Measurements from ENCODE around the gene INTS1. TPM values are rescaled to one million over a fixed set of nuclear protein-coding genes. Genes with fewer than 3 reads are reported as not detected.

Gene INTS1
- 280 TPM for polyA plus RNA-seq (2012; ENCODE audit: insufficient read depth, insufficient read length, low read depth)

GRCh38 chr7:1503816-1504775, at the start of gene INTS1:
Gene INTS1, minus strand, starts transcription at chr7:1504389. Its CDS starts 429 bp downstream, at chr7:1503960.
- H3K36me3 ChIP-seq = peaks cover 23% of the 10 kb centered on the region
- peak within 1 kb of the TSS; percentile 93 for H3K4me3 ChIP-seq (ENCODE audit: low read depth, low read length)

DNA sequence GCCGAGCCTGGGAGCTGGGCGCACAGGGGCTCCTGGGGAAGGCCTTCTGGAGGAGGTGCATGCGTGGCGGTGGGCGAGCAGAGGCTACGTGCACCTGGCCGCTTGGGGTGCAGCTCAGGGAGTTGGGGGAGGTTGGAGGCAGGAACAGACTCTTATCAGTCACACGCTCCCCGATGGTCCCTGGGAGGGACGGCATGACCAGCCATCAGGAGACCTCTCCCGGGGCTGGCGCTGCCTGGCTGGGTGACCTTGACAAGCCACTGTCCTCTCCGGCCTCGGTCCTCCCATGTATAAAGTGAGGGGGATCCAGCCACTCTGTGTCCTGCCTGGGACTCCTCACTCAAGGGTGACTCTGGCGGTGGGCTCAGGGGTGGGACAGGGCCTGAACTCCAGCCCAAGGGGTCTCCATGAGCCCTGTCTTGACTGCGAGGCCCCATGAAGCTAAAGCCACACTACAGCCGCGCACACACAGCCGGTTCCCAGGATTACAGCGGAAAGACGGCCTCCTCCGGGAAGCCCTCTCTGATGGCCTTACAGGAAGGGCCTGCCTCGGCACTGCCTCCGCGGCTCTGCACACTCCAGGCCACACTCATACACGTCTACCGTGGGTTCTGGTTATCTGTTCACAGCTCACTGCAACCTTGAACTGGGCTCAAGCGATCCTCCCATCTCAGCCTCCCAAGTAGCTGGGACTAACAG, 49.5 kb upstream of the INTS1 start:
- no peaks in the 10 kb centered on the region for H3K36me3 ChIP-seq
- TF ChIP-seq CTCF (IDR thresholded peaks at IDR 0.05; ENCODE audit: low read depth, low read length) = no peak
- no peaks in the 10 kb centered on the region for H3K9me3 ChIP-seq
- DNase-seq = peak; percentile 13
- H3K4me3 ChIP-seq (ENCODE audit: low read depth, low read length) = no peak overlapping the region
- no peaks in the 10 kb centered on the region for H3K4me1 ChIP-seq
- H3K27me3 ChIP-seq = peaks cover 4% of the 10 kb centered on the region; the same call in 1 of the 2 replicates

More at GRCh38 chr7:1503816-1504775, at the start of gene INTS1:
- no peaks in the 10 kb centered on the region for H3K9me3 ChIP-seq
- peaks cover 2% of the 10 kb centered on the region; the same call in 1 of the 2 replicates for H3K4me1 ChIP-seq
- DNase-seq = peak; percentile 93
- H3K27me3 ChIP-seq = no peaks in the 10 kb centered on the region
- peak; percentile 60 for TF ChIP-seq CTCF (IDR thresholded peaks at IDR 0.05; ENCODE audit: low read depth, low read length)

DNA sequence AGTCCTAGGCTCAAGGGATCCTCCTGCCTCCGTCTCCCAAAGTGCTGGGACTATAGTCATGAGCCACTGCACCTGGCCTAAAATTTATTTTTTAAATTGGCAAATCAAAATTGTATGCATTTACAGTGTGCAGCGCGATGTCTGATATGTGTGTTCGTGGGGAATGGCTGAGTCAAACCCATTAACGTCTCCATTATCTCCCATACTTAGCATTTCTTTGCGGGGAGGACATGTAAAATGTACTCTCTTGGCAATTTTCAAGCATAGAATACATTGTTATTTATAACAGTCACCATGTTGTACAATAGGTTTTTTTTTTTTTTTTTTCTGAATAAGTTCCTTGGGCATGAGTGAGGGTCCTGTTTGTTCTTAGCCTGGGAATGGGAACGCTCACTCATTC, 48.0 kb upstream of the INTS1 start:
- no peaks in the 10 kb centered on the region for H3K9me3 ChIP-seq
- H3K36me3 ChIP-seq = no peaks in the 10 kb centered on the region
- no peaks in the 10 kb centered on the region for H3K4me1 ChIP-seq
- TF ChIP-seq CTCF (IDR thresholded peaks at IDR 0.05; ENCODE audit: low read depth, low read length) = no peak
- H3K4me3 ChIP-seq (ENCODE audit: low read depth, low read length) = no peak overlapping the region
- H3K27me3 ChIP-seq = peaks cover 4% of the 10 kb centered on the region; the same call in 1 of the 2 replicates
- no peak for DNase-seq

GRCh38 chr7:1550846-1551155, 46.6 kb upstream of the INTS1 start:
- Histone ChIP-seq H3K4me3 (ENCODE audit: low read depth, low read length) (no peak overlapping the region), H3K36me3 (no peaks in the 10 kb centered on the region), H3K27me3 (peaks cover 4% of the 10 kb centered on the region; the same call in 1 of the 2 replicates), H3K9me3 (no peaks in the 10 kb centered on the region), H3K4me1 (no peaks in the 10 kb centered on the region)
- no peak for DNase-seq
- TF ChIP-seq CTCF (IDR thresholded peaks at IDR 0.05; ENCODE audit: low read depth, low read length) = no peak

DNA sequence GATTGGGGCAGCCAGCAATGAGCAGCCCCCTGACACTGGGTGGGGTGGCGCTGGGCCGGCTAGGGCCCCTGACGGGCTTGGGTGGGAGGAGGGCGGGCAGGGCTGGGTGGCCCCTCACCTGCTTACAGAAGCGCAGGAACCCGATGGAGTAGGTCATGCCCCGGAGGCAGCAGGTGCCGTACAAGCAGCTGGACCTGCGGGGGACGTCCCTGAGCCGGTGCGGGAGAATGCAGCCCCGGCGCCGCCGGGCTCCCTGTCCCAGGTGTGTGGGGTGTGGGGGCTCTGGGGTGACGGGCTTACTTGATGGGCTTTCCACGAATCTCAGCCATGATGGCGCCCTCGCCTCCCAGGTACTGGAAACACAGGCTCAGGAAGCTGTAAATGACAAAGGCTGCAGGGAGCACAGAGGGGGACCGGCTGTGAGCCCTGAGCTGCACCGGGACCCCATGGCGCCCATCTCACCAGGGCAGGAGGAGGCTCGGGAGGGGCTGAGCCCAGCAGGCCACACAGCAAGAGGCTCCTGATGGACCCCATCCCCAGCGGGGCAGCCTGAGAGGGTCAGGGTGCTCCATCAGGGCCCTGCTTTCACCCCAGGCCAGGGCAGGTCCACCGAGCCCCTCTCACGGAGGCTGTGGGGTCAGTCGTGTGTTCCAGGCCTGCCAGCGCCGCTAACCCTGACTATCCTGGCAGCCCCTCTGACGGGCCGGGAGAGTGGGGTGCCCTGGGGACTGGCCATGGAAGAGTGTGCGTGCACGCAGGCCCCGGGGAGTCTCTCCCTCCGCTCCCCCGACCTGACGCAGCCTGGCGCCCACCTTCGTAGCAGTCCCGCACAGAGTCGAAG, 46.0 kb upstream of the INTS1 start:
- TF ChIP-seq CTCF (IDR thresholded peaks at IDR 0.05; ENCODE audit: low read depth, low read length) = no peak

More for the DNA sequence above, 46.0 kb upstream of the INTS1 start:
- Histone ChIP-seq H3K4me3 (ENCODE audit: low read depth, low read length) (no peak overlapping the region), H3K36me3 (no peaks in the 10 kb centered on the region), H3K27me3 (peaks cover 4% of the 10 kb centered on the region; the same call in 1 of the 2 replicates), H3K9me3 (no peaks in the 10 kb centered on the region), H3K4me1 (peaks cover 2% of the 10 kb centered on the region; the same call in 1 of the 2 replicates)
- peak; percentile 10 for DNase-seq
